HFF-Myc (cell line): ENCODE results near the gene GPR107.

Source experiments
- DNase-seq: peaks from one replicate; pipeline ENCODE4 v3.0.0-alpha.2; 2011; ENCODE audit warnings: low read depth; ENCODE audit errors: extremely low read depth
- H3K4me3 ChIP-seq: replicated peaks from 2 replicates; pipeline ENCODE4 v1.5.1; 2011; ENCODE audit warnings: low read depth, mild to moderate bottlenecking, control low read depth, low read length
- CTCF ChIP-seq: IDR thresholded peaks from 2 replicates; pipeline ENCODE4 v1.5.1; 2012; ENCODE audit warnings: mild to moderate bottlenecking, low read depth, low read length, control low read depth; ENCODE audit errors: missing control alignments

Gene GPR107

GRCh38 chr9:130122456-130122855 is 68.8 kb downstream of the GPR107 start:
- DNase-seq = no peak
- no peak overlapping the region for H3K4me3 ChIP-seq
- TF ChIP-seq CTCF = no peak

GRCh38 chr9:130124085-130124860 is 70.6 kb downstream of the GPR107 start:
- no peak for DNase-seq

GRCh38 chr9:130126721-130127433 is 73.2 kb downstream of the GPR107 start:
- no peak for TF ChIP-seq CTCF
- H3K4me3 ChIP-seq = no peak overlapping the region
- no peak for DNase-seq

More at GRCh38 chr9:130124085-130124860, 70.6 kb downstream of the GPR107 start:
- H3K4me3 ChIP-seq = no peak overlapping the region
- TF ChIP-seq CTCF = no peak

GRCh38 chr9:130128251-130128650 is 74.5 kb downstream of the GPR107 start:
- DNase-seq = no peak
- no peak overlapping the region for H3K4me3 ChIP-seq
- TF ChIP-seq CTCF = no peak

- H3K4me3 ChIP-seq = no peak overlapping the region
- no peak for DNase-seq
- no peak for TF ChIP-seq CTCF
These were observed 75.2 kb downstream of the GPR107 start for GRCh38 chr9:130128733-130129431.

- no peak for TF ChIP-seq CTCF
- DNase-seq = no peak
- no peak overlapping the region for H3K4me3 ChIP-seq
These were observed 75.8 kb downstream of the GPR107 start for GRCh38 chr9:130129432-130130061.
